Neutrophil (primary cell): ENCODE data around the gene DNAJC7.
A peak's percentile ranks its signal among the peaks of the same experiment; 100 is the strongest.

ENCODE experiments used
- H3K27ac ChIP-seq: fragments of 200-600 bp; sonication (generic); 2 replicates; pipeline ENCODE4 v1.5.1; 2016; ENCODE audit warnings: mild to moderate bottlenecking, moderate library complexity
- H3K27me3 ChIP-seq: fragments of 200-600 bp; sonication (generic); 2 replicates; pipeline ENCODE4 v1.6.0; 2016; ENCODE audit warnings: mild to moderate bottlenecking
- H3K36me3 ChIP-seq: fragments of 200-600 bp; sonication (generic); 2 replicates; pipeline ENCODE4 v1.5.1; 2017
- H3K4me1 ChIP-seq, 2 experiments: fragments of 200-600 bp in 1 of 2; sonication (generic) in 1 of 2; 1 replicate in 1 of 2; 2 replicates in 1 of 2; pipeline versions ENCODE4 v1.5.1 to v1.6.1; 2013 to 2016; ENCODE audit warnings: low read depth in 1 of 2, low read length in 1 of 2, mild to moderate bottlenecking in 1 of 2, moderate library complexity in 1 of 2; ENCODE audit not compliant: control insufficient read depth in 1 of 2, insufficient read depth in 1 of 2
- H3K4me3 ChIP-seq, 2 experiments: fragments of 200-600 bp in 1 of 2; sonication (generic) in 1 of 2; 1 replicate in 1 of 2; 2 replicates in 1 of 2; pipeline ENCODE4 v1.5.1; 2013 to 2016; ENCODE audit warnings: low read depth in 1 of 2, low read length in 1 of 2, mild to moderate bottlenecking in 1 of 2, moderate library complexity in 1 of 2
- H3K9me3 ChIP-seq: fragments of 200-600 bp; sonication (generic); 2 replicates; pipeline ENCODE4 v1.5.1; 2016
- TF ChIP-seq, protein P1 (sequence below): fragments of 200-600 bp; sonication (generic); IDR thresholded peaks from 2 replicates; pipeline ENCODE4 v1.5.1; 2016; ENCODE audit warnings: antibody characterized with exemption

Gene DNAJC7

DNA sequence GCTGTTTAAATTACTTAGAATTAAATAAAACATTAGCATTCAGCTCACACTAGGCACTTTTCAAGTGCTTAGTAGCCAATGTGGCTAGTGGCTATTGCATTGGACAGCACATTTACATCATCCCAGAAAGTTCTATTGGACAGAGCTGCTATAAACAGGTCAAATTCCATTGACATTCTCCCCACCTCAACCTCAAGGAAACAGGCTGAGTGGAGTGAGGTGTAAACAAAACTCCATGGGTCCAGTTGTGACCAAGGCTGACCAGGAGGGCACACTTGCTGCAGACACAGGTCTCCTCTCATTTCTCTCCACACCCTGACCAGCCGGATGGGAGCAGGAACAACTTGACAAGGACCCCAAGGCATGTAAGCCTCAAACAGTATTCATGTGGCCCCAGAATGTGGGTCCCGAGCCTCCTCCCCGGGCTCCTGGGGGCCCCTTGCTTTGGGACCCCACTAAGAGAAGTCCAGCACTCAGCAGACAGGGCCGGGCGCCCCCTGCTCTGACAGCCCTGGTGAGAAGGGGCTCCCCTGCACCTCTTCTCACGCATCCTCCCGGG, 32.7 kb upstream of the DNAJC7 start:
- TF ChIP-seq, protein P1, sequence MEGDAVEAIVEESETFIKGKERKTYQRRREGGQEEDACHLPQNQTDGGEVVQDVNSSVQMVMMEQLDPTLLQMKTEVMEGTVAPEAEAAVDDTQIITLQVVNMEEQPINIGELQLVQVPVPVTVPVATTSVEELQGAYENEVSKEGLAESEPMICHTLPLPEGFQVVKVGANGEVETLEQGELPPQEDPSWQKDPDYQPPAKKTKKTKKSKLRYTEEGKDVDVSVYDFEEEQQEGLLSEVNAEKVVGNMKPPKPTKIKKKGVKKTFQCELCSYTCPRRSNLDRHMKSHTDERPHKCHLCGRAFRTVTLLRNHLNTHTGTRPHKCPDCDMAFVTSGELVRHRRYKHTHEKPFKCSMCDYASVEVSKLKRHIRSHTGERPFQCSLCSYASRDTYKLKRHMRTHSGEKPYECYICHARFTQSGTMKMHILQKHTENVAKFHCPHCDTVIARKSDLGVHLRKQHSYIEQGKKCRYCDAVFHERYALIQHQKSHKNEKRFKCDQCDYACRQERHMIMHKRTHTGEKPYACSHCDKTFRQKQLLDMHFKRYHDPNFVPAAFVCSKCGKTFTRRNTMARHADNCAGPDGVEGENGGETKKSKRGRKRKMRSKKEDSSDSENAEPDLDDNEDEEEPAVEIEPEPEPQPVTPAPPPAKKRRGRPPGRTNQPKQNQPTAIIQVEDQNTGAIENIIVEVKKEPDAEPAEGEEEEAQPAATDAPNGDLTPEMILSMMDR = no peak
- Histone ChIP-seq H3K4me1 (peaks cover 10 to 11% of the 10 kb centered on the region in 2 experiments), H3K27ac (no peak overlapping the region), H3K36me3 (no peaks in the 10 kb centered on the region), H3K27me3 (peaks cover 64% of the 10 kb centered on the region), H3K9me3 (no peaks in the 10 kb centered on the region), H3K4me3 (peak overlapping the region in 1 of 2 experiments; percentile 54)

DNA sequence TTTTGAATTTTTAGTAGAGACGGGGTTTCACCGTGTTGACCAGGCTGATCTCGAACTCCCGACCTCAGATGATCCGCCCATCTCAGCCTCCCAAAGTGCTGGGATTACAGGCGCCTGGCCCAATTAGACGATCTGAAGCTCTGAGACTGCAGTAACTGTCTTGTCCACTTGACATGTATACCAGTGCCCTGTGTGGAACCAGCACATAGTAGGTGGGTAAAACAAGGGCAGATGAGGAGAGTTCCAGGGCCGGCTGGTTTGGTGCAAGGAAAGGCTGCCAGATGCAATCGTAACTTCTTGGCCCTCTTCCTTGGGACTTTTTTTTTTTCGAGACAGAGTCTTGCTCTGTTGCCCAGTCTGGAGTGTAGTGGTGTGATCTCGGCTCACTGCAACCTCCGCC, 30.1 kb upstream of the DNAJC7 start:
- Histone ChIP-seq H3K27ac (no peak overlapping the region), H3K9me3 (no peaks in the 10 kb centered on the region), H3K27me3 (peaks cover 40% of the 10 kb centered on the region), H3K4me3 (no peak overlapping the region), H3K36me3 (no peaks in the 10 kb centered on the region), H3K4me1 (peaks cover 10 to 11% of the 10 kb centered on the region in 2 experiments)
- TF ChIP-seq, protein P1 = no peak

DNA sequence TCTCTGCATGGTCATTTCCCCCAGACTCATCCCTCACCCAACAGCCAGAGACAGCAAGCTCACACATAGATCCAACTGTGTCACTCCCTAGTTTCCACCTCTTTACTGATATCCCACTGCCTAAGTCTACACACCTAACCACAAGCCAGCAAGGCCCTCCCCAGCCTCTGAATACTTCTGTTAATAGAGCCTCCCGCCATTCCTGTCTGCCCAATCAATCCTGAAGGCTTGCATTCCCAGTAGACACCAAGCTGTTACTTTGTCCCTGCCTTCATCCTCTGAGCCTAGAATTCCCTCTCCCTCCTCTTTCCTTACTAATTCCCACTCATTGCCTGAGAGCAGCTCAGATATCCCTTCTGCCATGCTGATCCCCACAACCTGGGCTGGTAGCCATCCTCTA, 28.5 kb upstream of the DNAJC7 start:
- Histone ChIP-seq H3K4me1 (peaks cover 6 to 7% of the 10 kb centered on the region in 2 experiments), H3K36me3 (no peaks in the 10 kb centered on the region), H3K9me3 (no peaks in the 10 kb centered on the region), H3K4me3 (no peak overlapping the region), H3K27me3 (peaks cover 28% of the 10 kb centered on the region), H3K27ac (no peak overlapping the region)
- TF ChIP-seq, protein P1 = no peak

DNA sequence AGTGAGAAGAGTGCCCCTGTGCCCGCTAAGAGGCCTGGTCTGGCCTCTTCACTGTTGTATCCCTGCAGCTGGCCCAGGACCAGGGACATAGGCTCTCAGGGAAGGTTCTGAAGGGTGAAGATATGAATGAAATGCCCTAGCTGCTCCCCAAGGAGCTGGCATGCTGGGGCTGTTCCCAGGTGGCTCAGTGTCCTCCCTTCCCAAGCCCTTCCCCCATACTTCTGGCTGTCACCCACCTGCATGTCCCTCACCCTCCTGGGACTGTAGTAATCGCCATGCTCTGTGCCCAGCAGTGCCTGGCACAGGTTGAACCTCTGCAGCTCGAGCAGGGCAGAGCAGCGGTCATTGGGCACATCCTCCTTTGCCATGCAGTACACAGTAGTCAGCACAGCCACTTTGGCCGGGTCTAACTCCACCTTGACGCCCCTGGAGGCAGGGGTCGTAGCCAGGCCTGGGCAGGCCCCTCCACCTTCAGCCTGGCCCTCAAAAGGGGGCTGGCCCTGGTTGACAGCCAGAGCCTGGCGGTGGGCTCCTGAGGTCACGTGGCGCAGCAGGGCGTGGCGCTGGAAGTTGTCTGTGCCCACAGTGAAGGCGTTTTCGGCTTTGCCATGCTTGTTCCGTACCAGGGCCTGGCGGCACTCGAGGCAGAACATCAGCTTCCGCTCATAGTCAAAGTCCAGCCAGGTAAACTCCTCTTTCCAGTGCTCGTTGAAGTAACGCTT, 25.5 kb upstream of the DNAJC7 start:
- no peaks in the 10 kb centered on the region for H3K9me3 ChIP-seq
- no peaks in the 10 kb centered on the region for H3K36me3 ChIP-seq
- peaks cover 0 to 8% of the 10 kb centered on the region in 2 experiments for H3K4me1 ChIP-seq
- H3K27me3 ChIP-seq = peaks cover 33% of the 10 kb centered on the region
- TF ChIP-seq, protein P1 = no peak
- H3K4me3 ChIP-seq = no peak overlapping the region
- H3K27ac ChIP-seq = no peak overlapping the region

DNA sequence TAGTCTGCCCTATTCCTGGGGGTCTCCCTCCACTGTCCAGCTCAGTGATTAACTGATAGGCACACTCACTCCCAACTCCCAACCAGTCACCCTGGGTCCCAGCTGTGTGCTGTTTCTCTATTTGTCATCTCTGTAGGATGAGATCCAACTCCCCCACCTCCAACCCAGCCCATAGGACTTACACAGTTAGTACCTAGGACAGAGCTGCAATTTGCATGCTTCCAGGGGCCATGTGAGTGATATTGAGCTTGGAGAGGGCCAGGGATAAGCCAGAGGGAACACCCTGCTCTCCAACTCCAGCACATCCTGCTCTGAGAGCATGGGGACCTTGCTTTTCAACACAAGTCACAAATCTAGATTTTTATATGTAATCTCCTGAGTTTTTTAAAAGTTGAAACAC, 24.4 kb upstream of the DNAJC7 start:
- Histone ChIP-seq H3K4me3 (no peak overlapping the region), H3K36me3 (no peaks in the 10 kb centered on the region), H3K4me1 (peaks cover 0 to 8% of the 10 kb centered on the region in 2 experiments), H3K27ac (no peak overlapping the region), H3K9me3 (no peaks in the 10 kb centered on the region), H3K27me3 (peaks cover 33% of the 10 kb centered on the region)
- TF ChIP-seq, protein P1 = no peak
